Sigmoid colon (tissue), 7 donors: ENCODE results near the gene R3HCC1L. TPM values are rescaled to one million over a fixed set of nuclear protein-coding genes. Genes with fewer than 3 reads are reported as not detected.

Experiments used
- DNase-seq: peaks from one replicate; pipeline ENCODE4 v3.0.0-alpha.2; 2019
- H3K27ac ChIP-seq, 4 donors: fragments of 200-600 bp; sonication (generic); one replicate each; pipeline ENCODE4 v1.5.1; 2016 to 2019; ENCODE audit warnings: mild to moderate bottlenecking in 1 of 4
- H3K27me3 ChIP-seq, 3 donors: fragments of 200-600 bp; sonication (generic); one replicate each; pipeline ENCODE4 v1.5.1; 2019; ENCODE audit warnings: mild to moderate bottlenecking in 1 of 3
- H3K36me3 ChIP-seq, 4 donors: fragments of 200-600 bp; sonication (generic); one replicate each; pipeline ENCODE4 v1.5.1; 2016 to 2019
- H3K4me1 ChIP-seq, 4 donors: fragments of 200-600 bp; sonication (generic); one replicate each; pipeline ENCODE4 v1.5.1; 2017 to 2019
- H3K4me3 ChIP-seq, 4 donors: fragments of 200-600 bp; sonication (generic); one replicate each; pipeline ENCODE4 v1.5.1; 2017 to 2019; ENCODE audit warnings: mild to moderate bottlenecking in 2 of 4, moderate library complexity in 1 of 4
- H3K9me3 ChIP-seq, 4 donors: fragments of 200-600 bp in 3 of 4; sonication (generic) in 3 of 4; one replicate each; pipeline versions ENCODE4 v1.5.1 to v1.6.1; 2013 to 2019
- EP300 ChIP-seq, 4 donors: sonication (generic); formaldehyde crosslinking; IDR thresholded peaks; one replicate each; pipeline ENCODE4 v1.6.1; 2017; ENCODE audit warnings: antibody characterized with exemption in 4 of 4
- POLR2A ChIP-seq, 2 donors: fragments of 450-650 bp; IDR thresholded peaks; one replicate each; pipeline ENCODE4 v1.6.1; 2016; ENCODE audit warnings: antibody characterized with exemption in 2 of 2, mild to moderate bottlenecking in 2 of 2, moderate library complexity in 2 of 2
- POLR2AphosphoS5 ChIP-seq, 4 donors: sonication (generic); formaldehyde crosslinking; IDR thresholded peaks; one replicate each; pipeline ENCODE4 v1.6.1; 2017; ENCODE audit warnings: antibody characterized with exemption in 4 of 4
- WGBS, 2 donors: extraction: QIAGEN DNeasy Blood & Tissue Kit; methylation state at CpG; one replicate each; pipeline ENCODE4 v1.1.7; 2013; 5-methylcytosine and 5-hydroxymethylcytosine counted together
- intact Hi-C: fragments of 100-400 bp; cut with DNase I; formaldehyde crosslinking; loops from one replicate; pipeline ENCODE4 v1.15.1; 2023
- polyA plus RNA-seq, 3 donors: library from polyadenylated mRNA; stranded (reverse); fragments of 200-250 nt; gene quantifications; one replicate each; pipeline ENCODE4 v1.2.3, GENCODE V29; 2013
- total RNA-seq, 4 donors: library from RNA; depleted of rRNA; stranded (reverse); fragments of >200 nt; gene quantifications; one replicate each; pipeline ENCODE4 v1.1.0, GENCODE V29; 2016
- TF ChIP-seq, protein P1 (sequence below), 4 experiments: fragments of 450-650 bp in 3 of 4; fragments of 200-600 bp in 1 of 4; IDR thresholded peaks; one replicate each; pipeline ENCODE4 v1.5.1; 2016 to 2019; ENCODE audit warnings: antibody characterized with exemption in 4 of 4, mild to moderate bottlenecking in 3 of 4, moderate library complexity in 2 of 4
- donor health status: healthy with polysubstance abuse.
- donor health status: Bipolar disorder and iron deficiency.
- donor health status: healthy.

The R3HCC1L gene
- total and polyA plus RNA-seq, 7 donors: 11.6 to 15.0 (median 13.9) TPM

DNA sequence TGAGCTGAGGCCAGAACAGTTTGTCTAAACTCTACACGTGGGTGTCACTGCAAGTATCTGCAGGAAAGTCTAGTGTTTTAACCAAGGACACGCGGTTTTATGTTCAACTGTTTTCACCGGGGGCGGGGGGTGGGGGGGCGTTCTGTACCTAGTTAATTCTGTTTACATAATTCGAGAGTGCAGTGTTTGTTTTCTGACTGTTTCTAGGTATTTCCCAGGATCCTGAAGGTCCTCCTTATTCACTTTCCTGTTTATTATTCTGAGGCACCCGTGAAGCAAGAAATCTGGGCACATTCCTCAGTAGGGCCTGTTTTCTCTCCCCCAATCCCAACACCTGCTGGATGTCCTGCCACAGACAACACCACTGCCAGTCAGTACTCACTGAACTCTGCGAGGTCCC lies 125.9 kb downstream of the R3HCC1L start:
- TF ChIP-seq, protein P1, sequence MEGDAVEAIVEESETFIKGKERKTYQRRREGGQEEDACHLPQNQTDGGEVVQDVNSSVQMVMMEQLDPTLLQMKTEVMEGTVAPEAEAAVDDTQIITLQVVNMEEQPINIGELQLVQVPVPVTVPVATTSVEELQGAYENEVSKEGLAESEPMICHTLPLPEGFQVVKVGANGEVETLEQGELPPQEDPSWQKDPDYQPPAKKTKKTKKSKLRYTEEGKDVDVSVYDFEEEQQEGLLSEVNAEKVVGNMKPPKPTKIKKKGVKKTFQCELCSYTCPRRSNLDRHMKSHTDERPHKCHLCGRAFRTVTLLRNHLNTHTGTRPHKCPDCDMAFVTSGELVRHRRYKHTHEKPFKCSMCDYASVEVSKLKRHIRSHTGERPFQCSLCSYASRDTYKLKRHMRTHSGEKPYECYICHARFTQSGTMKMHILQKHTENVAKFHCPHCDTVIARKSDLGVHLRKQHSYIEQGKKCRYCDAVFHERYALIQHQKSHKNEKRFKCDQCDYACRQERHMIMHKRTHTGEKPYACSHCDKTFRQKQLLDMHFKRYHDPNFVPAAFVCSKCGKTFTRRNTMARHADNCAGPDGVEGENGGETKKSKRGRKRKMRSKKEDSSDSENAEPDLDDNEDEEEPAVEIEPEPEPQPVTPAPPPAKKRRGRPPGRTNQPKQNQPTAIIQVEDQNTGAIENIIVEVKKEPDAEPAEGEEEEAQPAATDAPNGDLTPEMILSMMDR (IDR thresholded peaks at IDR 0.05): no peak
- TF ChIP-seq POLR2AphosphoS5 (IDR thresholded peaks at IDR 0.05): no peak
- TF ChIP-seq POLR2A (IDR thresholded peaks at IDR 0.05): no peak
- TF ChIP-seq EP300 (IDR thresholded peaks at IDR 0.05): no peak
- Histone ChIP-seq H3K9me3 (no peaks in the 10 kb centered on the region), H3K27ac (no peak overlapping the region), H3K36me3 (peaks cover 0 to 11% (median 0%) of the 10 kb centered on the region in 4 donors), H3K27me3 (no peaks in the 10 kb centered on the region), H3K4me3 (no peak overlapping the region), H3K4me1 (peaks cover 0 to 35% (median 17%) of the 10 kb centered on the region in 4 donors)
- intact Hi-C loops: no loop called here
- WGBS, 2 donors: 19 to 58% methylated on average over 9 of the region's 9 CpGs
- no peak for DNase-seq

DNA sequence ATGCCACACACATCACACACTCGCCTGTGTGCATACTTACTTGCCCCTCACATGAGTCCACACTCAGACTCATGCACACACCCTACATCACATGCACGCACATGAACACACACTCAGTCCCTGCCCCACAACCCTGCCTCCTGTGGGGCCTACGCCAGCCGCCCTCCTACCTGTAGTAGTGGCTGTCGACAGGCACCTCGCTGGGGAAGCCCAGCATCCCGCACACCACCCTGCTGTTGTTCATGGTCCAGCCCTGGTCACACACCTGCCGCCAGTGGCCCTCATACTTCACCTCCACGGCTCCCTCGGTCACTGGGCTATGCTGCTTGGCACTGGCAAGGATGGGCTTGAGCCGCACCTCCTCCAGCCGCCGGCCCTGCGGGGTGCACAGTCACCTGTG lies 126.3 kb downstream of the R3HCC1L start:
- TF ChIP-seq, protein P1 (IDR thresholded peaks at IDR 0.05): no peak
- TF ChIP-seq POLR2AphosphoS5 (IDR thresholded peaks at IDR 0.05): no peak
- TF ChIP-seq EP300 (IDR thresholded peaks at IDR 0.05): no peak
- no peak for TF ChIP-seq POLR2A (IDR thresholded peaks at IDR 0.05)
- WGBS, 2 donors: 92 to 94% methylated on average over 14 of the region's 14 CpGs
- intact Hi-C loops: no loop called here
- H3K4me1 ChIP-seq: peaks cover 0 to 39% (median 18%) of the 10 kb centered on the region in 4 donors
- H3K9me3 ChIP-seq: no peaks in the 10 kb centered on the region
- peaks cover 0 to 11% (median 0%) of the 10 kb centered on the region in 4 donors for H3K36me3 ChIP-seq
- DNase-seq: no peak
- no peaks in the 10 kb centered on the region for H3K27me3 ChIP-seq
- H3K4me3 ChIP-seq: no peak overlapping the region
- no peak overlapping the region for H3K27ac ChIP-seq

DNA sequence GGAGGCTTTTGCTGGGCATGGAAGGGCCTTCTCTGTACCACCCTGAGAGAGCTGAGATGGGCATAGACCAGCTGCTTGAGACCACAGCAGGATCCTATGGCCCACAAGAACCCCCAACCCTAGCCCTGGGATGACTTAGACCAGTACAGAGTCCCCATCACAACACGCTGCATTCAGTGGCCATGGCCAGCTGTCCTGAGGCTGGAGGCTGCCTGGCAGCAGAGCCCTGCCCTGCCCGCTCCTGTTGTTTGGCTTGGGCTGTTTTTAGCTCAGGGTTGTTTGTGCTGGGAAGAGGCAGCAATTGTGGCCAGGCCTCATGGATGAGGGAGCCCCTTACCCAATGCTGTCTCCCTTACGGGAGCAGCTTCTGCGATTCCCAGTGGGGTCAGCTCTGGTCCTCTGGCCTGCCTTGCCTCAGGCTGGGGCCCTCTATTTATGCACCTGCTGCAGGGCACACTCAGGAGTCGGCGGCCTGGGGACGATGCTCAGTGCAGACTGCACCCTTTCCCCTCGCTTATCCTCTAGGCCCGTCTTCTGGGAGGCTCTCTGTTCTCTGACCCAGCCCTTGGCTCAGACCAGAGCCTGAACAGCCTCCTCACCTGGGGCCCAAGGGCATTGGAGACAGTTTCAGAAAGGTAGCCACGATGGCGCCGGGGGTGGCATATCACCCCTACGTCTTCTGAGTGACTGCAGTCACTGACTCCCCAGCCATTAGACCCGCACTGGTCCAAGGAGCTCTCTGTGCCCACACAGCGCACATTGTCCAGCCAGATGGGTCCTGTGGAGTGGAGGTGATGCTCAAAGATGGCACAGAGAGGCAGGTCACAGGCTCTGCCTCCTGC lies 127.2 kb downstream of the R3HCC1L start:
- Histone ChIP-seq H3K4me1 (peaks cover 0 to 48% (median 27%) of the 10 kb centered on the region in 4 donors), H3K4me3 (no peak overlapping the region), H3K27me3 (no peaks in the 10 kb centered on the region), H3K36me3 (peaks cover 0 to 8% (median 0%) of the 10 kb centered on the region in 4 donors), H3K27ac (no peak overlapping the region), H3K9me3 (no peaks in the 10 kb centered on the region)
- DNase-seq: no peak
- intact Hi-C loops: no loop called here
- TF ChIP-seq EP300 (IDR thresholded peaks at IDR 0.05) (no peak), POLR2A (IDR thresholded peaks at IDR 0.05) (no peak), POLR2AphosphoS5 (IDR thresholded peaks at IDR 0.05) (no peak)
- TF ChIP-seq, protein P1 (IDR thresholded peaks at IDR 0.05): no peak
- WGBS, 2 donors: 86 to 88% methylated on average over 15 of the region's 15 CpGs

DNA sequence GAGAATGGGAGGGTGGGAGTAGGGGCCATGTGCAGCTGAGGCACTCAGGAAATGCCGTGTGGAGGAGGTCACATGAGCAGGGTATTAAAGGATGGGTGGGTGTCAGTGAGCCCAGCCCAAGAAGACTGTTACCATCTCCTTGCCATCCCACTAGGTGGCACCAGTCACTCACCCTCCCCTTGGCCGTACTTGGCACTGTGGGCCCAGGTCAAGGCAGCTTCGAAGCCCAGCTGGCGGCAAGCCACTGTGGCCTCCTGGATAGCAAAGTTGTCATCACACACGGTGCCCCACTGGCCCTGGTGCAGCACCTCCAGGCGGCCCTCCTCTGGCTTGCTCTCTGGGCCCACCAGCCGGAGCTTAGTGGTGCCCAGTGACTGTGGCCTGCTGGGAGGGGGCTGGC lies 128.1 kb downstream of the R3HCC1L start:
- DNase-seq: no peak
- intact Hi-C loops: no loop called here

More for the DNA sequence above, 128.1 kb downstream of the R3HCC1L start:
- TF ChIP-seq, protein P1 (IDR thresholded peaks at IDR 0.05): peak in 3 of 4 experiments; percentile 16 to 28 (median 19)
- TF ChIP-seq EP300 (IDR thresholded peaks at IDR 0.05): no peak
- Histone ChIP-seq H3K4me3 (no peak overlapping the region), H3K27me3 (no peaks in the 10 kb centered on the region), H3K27ac (no peak overlapping the region), H3K9me3 (no peaks in the 10 kb centered on the region), H3K36me3 (peaks cover 0 to 4% (median 0%) of the 10 kb centered on the region in 4 donors), H3K4me1 (peaks cover 0 to 57% (median 36%) of the 10 kb centered on the region in 4 donors)
- WGBS, 2 donors: 66 to 77% methylated on average over 7 of the region's 7 CpGs
